ENCODE data around the gene DDX27.

DDX27 gene

GRCh38 chr20:49278818-49279676 lies 59.8 kb downstream of the DDX27 start:
- peak in 1 of 4 experiments; percentile 42 for DNase-seq

GRCh38 chr20:49279677-49280462 lies 60.7 kb downstream of the DDX27 start:
- peak in 1 of 4 experiments; percentile 8 for DNase-seq

DNA sequence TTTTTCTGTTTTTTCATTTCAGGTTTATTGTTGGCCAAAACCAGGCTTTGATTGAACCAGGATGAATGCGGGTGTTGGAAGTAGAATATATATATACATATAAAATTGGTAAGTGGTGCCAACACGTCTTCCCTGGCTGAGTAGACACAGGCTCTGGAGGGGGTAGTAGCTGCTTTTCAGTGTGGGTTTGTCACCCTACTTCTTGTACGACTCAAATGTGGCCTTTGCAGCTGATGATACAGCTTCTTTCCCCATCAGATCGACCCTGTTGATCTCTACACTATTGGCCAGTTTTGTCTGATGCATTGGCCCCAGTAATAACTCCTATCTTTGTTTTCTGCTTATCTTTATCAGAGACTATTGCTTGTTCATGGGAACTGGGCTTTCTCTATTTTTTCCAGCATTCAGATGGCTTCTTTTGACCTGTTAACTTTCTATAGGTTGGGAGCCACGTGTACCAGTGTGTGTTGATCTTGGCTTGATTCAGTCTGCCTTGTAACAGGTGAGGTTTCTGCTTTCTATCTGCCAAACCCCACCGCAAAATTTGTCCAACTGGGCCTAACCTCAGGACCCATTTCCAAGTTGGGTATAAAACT lies 61.3 kb downstream of the DDX27 start:
- no peak for DNase-seq

- DNase-seq: peak; percentile 48 to 80 (median 61)
These were observed 62.1 kb downstream of the DDX27 start for GRCh38 chr20:49281059-49281912.

- no peak for DNase-seq
These were observed 62.8 kb downstream of the DDX27 start for GRCh38 chr20:49281913-49282467.

GRCh38 chr20:49282584-49283171 lies 63.5 kb downstream of the DDX27 start:
- DNase-seq: no peak

DNA sequence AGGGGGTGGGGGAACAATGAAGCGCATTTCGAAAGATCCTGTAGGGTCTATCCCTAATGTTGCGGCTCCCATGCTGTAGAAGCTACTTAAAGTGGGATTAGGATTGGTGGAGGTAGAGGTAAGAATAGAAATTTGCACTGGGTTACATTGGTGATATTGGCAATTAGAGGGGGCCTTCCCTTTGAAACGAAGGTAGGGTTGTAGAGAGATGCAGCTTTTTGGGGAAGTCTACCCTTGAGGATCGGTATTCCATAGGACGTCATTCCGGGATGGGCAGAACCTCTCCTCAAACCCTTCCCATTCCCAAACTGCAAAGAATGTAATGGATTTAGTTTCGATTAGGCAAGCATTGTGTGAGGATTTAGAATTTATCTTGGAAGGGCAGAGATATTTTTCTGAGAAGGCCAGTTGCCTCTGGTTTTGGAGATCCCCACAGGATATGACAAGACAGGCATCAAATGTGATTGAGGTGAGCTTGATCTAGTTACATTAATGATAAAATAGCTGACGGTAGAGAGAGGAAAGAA lies 64.0 kb downstream of the DDX27 start:
- DNase-seq: no peak

DNA sequence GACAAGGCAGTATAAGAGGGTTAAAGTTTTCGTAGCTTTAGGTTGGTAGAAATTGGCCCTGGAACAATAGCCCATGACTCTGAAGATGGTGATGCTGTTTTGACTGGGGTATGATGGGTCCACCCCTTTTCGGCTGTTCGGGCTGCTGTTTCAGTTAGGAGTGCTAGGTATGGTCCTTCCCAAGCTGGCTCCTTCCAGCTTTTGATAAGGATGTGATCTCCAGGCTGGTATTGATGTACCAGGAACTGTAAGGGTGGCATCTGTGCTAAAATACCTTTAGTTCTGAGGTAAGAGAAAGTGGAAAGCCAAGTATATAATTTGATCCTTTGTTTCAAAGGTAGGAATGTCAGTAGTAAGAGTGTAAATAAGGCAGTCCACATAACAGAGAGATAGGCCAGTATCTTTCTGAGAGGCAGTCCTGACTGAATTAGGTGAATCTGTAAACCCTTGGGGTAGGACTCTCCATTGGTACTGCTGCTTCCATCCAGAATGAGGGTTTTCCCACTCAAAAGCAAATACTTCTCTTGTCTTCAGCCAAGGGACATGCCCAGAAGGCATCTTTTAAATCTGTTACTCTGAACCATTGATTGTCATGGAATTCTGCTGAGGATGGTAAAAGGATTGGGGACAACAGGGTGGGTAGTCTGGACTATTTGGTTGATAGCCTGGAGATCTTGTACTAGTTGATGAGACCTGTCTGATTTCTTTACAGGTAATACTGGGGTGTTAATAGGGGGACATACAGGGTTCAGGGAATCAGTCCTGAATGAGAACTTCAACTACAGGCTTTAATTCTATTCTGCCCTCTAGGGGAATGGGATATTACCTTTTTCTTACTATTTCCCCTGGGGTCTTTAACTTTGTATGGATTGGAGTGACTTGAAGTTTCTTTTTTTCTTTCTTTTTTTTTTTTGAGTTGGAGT lies 64.7 kb downstream of the DDX27 start:
- no peak for DNase-seq

- DNase-seq: no peak
These were observed 65.6 kb downstream of the DDX27 start for GRCh38 chr20:49284818-49285217.

GRCh38 chr20:49285233-49285668 lies 66.0 kb downstream of the DDX27 start:
- no peak for DNase-seq

GRCh38 chr20:49285813-49286494 lies 66.7 kb downstream of the DDX27 start:
- no peak for DNase-seq

DNA sequence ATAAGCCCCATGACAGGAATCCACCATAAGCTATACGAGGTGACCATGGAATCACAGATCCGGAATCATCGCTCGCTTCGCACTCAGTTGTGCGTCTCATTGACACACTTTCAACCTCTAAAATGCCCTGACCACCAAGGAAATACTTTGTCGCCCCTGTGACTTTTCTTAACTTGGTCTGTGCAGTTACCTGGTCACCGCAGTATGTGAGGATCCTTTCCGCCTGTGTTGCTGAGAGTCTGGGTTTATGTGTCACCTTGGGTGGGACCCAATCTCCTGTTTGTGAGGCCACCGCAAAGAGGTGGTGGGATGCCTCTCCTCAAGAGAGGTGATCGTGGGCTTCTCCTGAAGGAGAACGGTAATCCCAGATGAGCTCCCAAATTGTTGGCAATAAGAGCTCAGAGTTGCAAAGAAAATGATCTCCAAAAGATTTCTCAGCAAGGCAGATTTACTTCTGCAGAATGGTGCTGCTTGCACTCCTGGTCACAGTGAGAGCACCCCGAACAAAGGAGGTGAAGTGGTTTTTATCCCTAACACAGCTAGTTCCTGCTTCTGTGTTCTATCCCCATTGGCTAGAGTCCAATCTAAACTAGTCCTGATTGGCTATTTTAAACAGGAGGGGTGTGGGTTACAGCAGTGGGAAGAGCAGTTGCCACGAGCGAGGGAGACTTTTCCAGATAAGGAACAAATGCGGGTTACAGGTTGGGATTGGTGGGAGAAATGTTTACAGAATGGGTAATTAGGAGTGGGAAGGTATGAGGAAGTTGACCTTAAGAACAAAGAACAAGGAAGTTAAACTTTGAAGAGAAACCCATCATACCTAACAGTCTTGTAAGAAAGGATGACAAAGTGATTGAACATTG lies 67.7 kb downstream of the DDX27 start:
- DNase-seq: peak; percentile 39 to 76 (median 56)

GRCh38 chr20:49287555-49288249 lies 68.5 kb downstream of the DDX27 start:
- no peak for DNase-seq

- DNase-seq: no peak
These were observed 69.1 kb downstream of the DDX27 start for GRCh38 chr20:49288250-49288751.

GRCh38 chr20:49288784-49289696 lies 69.8 kb downstream of the DDX27 start:
- no peak for DNase-seq

- no peak for DNase-seq
These were observed 71.5 kb downstream of the DDX27 start for GRCh38 chr20:49290608-49291191.
